ENCODE data around the gene MYO10. TPM values are rescaled to one million over a fixed set of nuclear protein-coding genes. Genes with fewer than 3 reads are reported as not detected.
"Not testable (repeated sequence)": the region's sequence is repeated elsewhere in the genome, so short reads cannot be mapped to it uniquely, and the experiment has no call there.

The MYO10 gene
- total RNA-seq, 2 donors from 2014 or later: not detected

GRCh38 chr5:16842896-16843295 is 93.2 kb downstream of the MYO10 start:
- Mint-ChIP-seq H3K4me3 (no peak overlapping the region), H3K27ac (no peak overlapping the region), H3K27me3 (peaks cover 0 to 7% of the 10 kb centered on the region in 2 donors), H3K9me3 (no peaks in the 10 kb centered on the region), H3K4me1 (ENCODE audit: low read depth in 2 of 2) (no peaks in the 10 kb centered on the region), H3K36me3 (no peaks in the 10 kb centered on the region)
- DNase-seq (ENCODE audit: low spot score): no peak
- ATAC-seq: no peak

GRCh38 chr5:16841416-16841815 is 94.7 kb downstream of the MYO10 start:
- DNase-seq (ENCODE audit: low spot score): no peak
- ATAC-seq: no peak
- H3K36me3 Mint-ChIP-seq: no peaks in the 10 kb centered on the region
- H3K27ac Mint-ChIP-seq: no peak overlapping the region
- H3K9me3 Mint-ChIP-seq: no peaks in the 10 kb centered on the region
- no peak overlapping the region for H3K4me3 Mint-ChIP-seq
- H3K4me1 Mint-ChIP-seq (ENCODE audit: low read depth in 2 of 2): no peaks in the 10 kb centered on the region
- peaks cover 0 to 7% of the 10 kb centered on the region in 2 donors for H3K27me3 Mint-ChIP-seq

- no peaks in the 10 kb centered on the region for H3K4me1 Mint-ChIP-seq (ENCODE audit: low read depth in 2 of 2)
- H3K27ac Mint-ChIP-seq: no peak overlapping the region
- no peak overlapping the region for H3K4me3 Mint-ChIP-seq
- DNase-seq (ENCODE audit: low spot score): no peak
- no peak for ATAC-seq
- peaks cover 0 to 2% of the 10 kb centered on the region in 2 donors for H3K27me3 Mint-ChIP-seq
- H3K9me3 Mint-ChIP-seq: no peaks in the 10 kb centered on the region
- H3K36me3 Mint-ChIP-seq: no peaks in the 10 kb centered on the region
Observed at GRCh38 chr5:16837305-16837704, 98.8 kb downstream of the MYO10 start.

GRCh38 chr5:16834029-16834428 is 102.1 kb downstream of the MYO10 start:
- no peak for ATAC-seq

GRCh38 chr5:16831326-16831725 is 104.8 kb downstream of the MYO10 start:
- DNase-seq (ENCODE audit: low spot score); ATAC-seq; H3K36me3 Mint-ChIP-seq; H3K27me3 Mint-ChIP-seq; H3K4me3 Mint-ChIP-seq; H3K4me1 Mint-ChIP-seq (ENCODE audit: low read depth in 2 of 2); H3K27ac Mint-ChIP-seq; H3K9me3 Mint-ChIP-seq: not testable (repeated sequence)

More at GRCh38 chr5:16834029-16834428, 102.1 kb downstream of the MYO10 start:
- H3K27me3 Mint-ChIP-seq: no peaks in the 10 kb centered on the region
- H3K27ac Mint-ChIP-seq: no peak overlapping the region
- no peaks in the 10 kb centered on the region for H3K4me1 Mint-ChIP-seq (ENCODE audit: low read depth in 2 of 2)
- no peaks in the 10 kb centered on the region for H3K9me3 Mint-ChIP-seq
- no peaks in the 10 kb centered on the region for H3K36me3 Mint-ChIP-seq
- DNase-seq (ENCODE audit: low spot score): no peak
- H3K4me3 Mint-ChIP-seq: no peak overlapping the region

GRCh38 chr5:16827755-16828154 is 108.3 kb downstream of the MYO10 start:
- H3K4me1 Mint-ChIP-seq (ENCODE audit: low read depth in 2 of 2): no peaks in the 10 kb centered on the region
- no peaks in the 10 kb centered on the region for H3K27me3 Mint-ChIP-seq
- DNase-seq (ENCODE audit: low spot score): no peak
- no peaks in the 10 kb centered on the region for H3K36me3 Mint-ChIP-seq
- H3K4me3 Mint-ChIP-seq: no peak overlapping the region
- H3K9me3 Mint-ChIP-seq: no peaks in the 10 kb centered on the region
- ATAC-seq: no peak
- H3K27ac Mint-ChIP-seq: no peak overlapping the region

GRCh38 chr5:16826379-16827125 is 109.5 kb downstream of the MYO10 start:
- H3K27ac Mint-ChIP-seq: no peak overlapping the region
- ATAC-seq (no peak), DNase-seq (ENCODE audit: low spot score) (no peak)
- no peak overlapping the region for H3K4me3 Mint-ChIP-seq
- no peaks in the 10 kb centered on the region for H3K9me3 Mint-ChIP-seq
- no peaks in the 10 kb centered on the region for H3K36me3 Mint-ChIP-seq
- H3K4me1 Mint-ChIP-seq (ENCODE audit: low read depth in 2 of 2): no peaks in the 10 kb centered on the region
- H3K27me3 Mint-ChIP-seq: no peaks in the 10 kb centered on the region

- Mint-ChIP-seq H3K27me3 (no peaks in the 10 kb centered on the region), H3K27ac (no peak overlapping the region), H3K9me3 (no peaks in the 10 kb centered on the region), H3K4me3 (no peak overlapping the region), H3K4me1 (ENCODE audit: low read depth in 2 of 2) (no peaks in the 10 kb centered on the region), H3K36me3 (no peaks in the 10 kb centered on the region)
- ATAC-seq (no peak), DNase-seq (ENCODE audit: low spot score) (no peak)
Observed at GRCh38 chr5:16819522-16820167, 116.4 kb downstream of the MYO10 start.

- Mint-ChIP-seq H3K27me3 (no peaks in the 10 kb centered on the region), H3K9me3 (no peaks in the 10 kb centered on the region), H3K4me3 (no peak overlapping the region), H3K27ac (no peak overlapping the region), H3K4me1 (ENCODE audit: low read depth in 2 of 2) (no peaks in the 10 kb centered on the region), H3K36me3 (no peaks in the 10 kb centered on the region)
- ATAC-seq (no peak), DNase-seq (ENCODE audit: low spot score) (no peak)
Observed at GRCh38 chr5:16815432-16815831, 120.7 kb downstream of the MYO10 start.

GRCh38 chr5:16812911-16813310 is 123.2 kb downstream of the MYO10 start:
- ATAC-seq (no peak), DNase-seq (ENCODE audit: low spot score) (no peak)
- Mint-ChIP-seq H3K4me3 (no peak overlapping the region), H3K4me1 (ENCODE audit: low read depth in 2 of 2) (no peaks in the 10 kb centered on the region), H3K9me3 (no peaks in the 10 kb centered on the region), H3K27ac (no peak overlapping the region), H3K27me3 (no peaks in the 10 kb centered on the region), H3K36me3 (no peaks in the 10 kb centered on the region)

- Mint-ChIP-seq H3K9me3 (no peaks in the 10 kb centered on the region), H3K27me3 (no peaks in the 10 kb centered on the region), H3K4me3 (no peak overlapping the region), H3K36me3 (no peaks in the 10 kb centered on the region), H3K4me1 (ENCODE audit: low read depth in 2 of 2) (no peaks in the 10 kb centered on the region), H3K27ac (no peak overlapping the region)
- ATAC-seq: no peak
- no peak for DNase-seq (ENCODE audit: low spot score)
Observed at GRCh38 chr5:16812448-16812847, 123.6 kb downstream of the MYO10 start.

GRCh38 chr5:16810208-16810854 is 125.8 kb downstream of the MYO10 start:
- no peaks in the 10 kb centered on the region for H3K4me1 Mint-ChIP-seq (ENCODE audit: low read depth in 2 of 2)
- H3K27me3 Mint-ChIP-seq: no peaks in the 10 kb centered on the region
- H3K36me3 Mint-ChIP-seq: no peaks in the 10 kb centered on the region
- H3K27ac Mint-ChIP-seq: no peak overlapping the region
- DNase-seq (ENCODE audit: low spot score) (no peak), ATAC-seq (no peak)
- no peak overlapping the region for H3K4me3 Mint-ChIP-seq
- no peaks in the 10 kb centered on the region for H3K9me3 Mint-ChIP-seq

- no peak for ATAC-seq
- Mint-ChIP-seq H3K9me3 (no peaks in the 10 kb centered on the region), H3K27me3 (no peaks in the 10 kb centered on the region), H3K4me1 (ENCODE audit: low read depth in 2 of 2) (no peaks in the 10 kb centered on the region), H3K36me3 (no peaks in the 10 kb centered on the region), H3K4me3 (no peak overlapping the region), H3K27ac (no peak overlapping the region)
- no peak for DNase-seq (ENCODE audit: low spot score)
Observed at GRCh38 chr5:16809395-16810207, 126.5 kb downstream of the MYO10 start.

GRCh38 chr5:16809010-16809394 is 127.1 kb downstream of the MYO10 start:
- H3K9me3 Mint-ChIP-seq: no peaks in the 10 kb centered on the region
- H3K4me1 Mint-ChIP-seq (ENCODE audit: low read depth in 2 of 2): no peaks in the 10 kb centered on the region
- no peak overlapping the region for H3K4me3 Mint-ChIP-seq
- H3K27me3 Mint-ChIP-seq: no peaks in the 10 kb centered on the region
- no peak for ATAC-seq
- no peaks in the 10 kb centered on the region for H3K36me3 Mint-ChIP-seq
- no peak for DNase-seq (ENCODE audit: low spot score)
- no peak overlapping the region for H3K27ac Mint-ChIP-seq

Data from natural killer cell treated with Interleukin-12 subunit alpha and Interleukin-12 subunit beta and Interleukin-15 and Interleukin-18, amount 100 ng/mL, for 72 hours (primary cell).